Keratinocyte (primary cell): ENCODE data around the gene STEAP3. TPM values are rescaled to one million over a fixed set of nuclear protein-coding genes. Genes with fewer than 3 reads are reported as not detected.

Experiments used
- DNase-seq: peaks from one replicate; pipeline ENCODE4 v3.0.0-alpha.2; 2011; ENCODE audit warnings: low read depth, missing footprints, low spot score
- FAIRE-seq: peaks from 2 replicates; lab custom pipeline; 2011; peaks lifted over from hg19 to GRCh38; lab: Jason Lieb, UNC
- H2AFZ ChIP-seq: 2 replicates; pipeline ENCODE4 v1.6.0; 2012; ENCODE audit warnings: low read length, control low read depth, inconsistent platforms; ENCODE audit not compliant: control insufficient read depth
- H3K27ac ChIP-seq: 2 replicates; pipeline ENCODE4 v1.5.1; 2011; ENCODE audit warnings: low read length; ENCODE audit not compliant: control insufficient read depth, insufficient read depth
- H3K27me3 ChIP-seq: 3 replicates; pipeline ENCODE4 v1.6.0; 2011; ENCODE audit warnings: low read length; ENCODE audit not compliant: control insufficient read depth, insufficient read depth; ENCODE audit errors: extremely low read depth
- H3K36me3 ChIP-seq, 2 experiments: 2 replicates in 1 of 2; 3 replicates in 1 of 2; pipeline ENCODE4 v1.5.1; 2011; ENCODE audit warnings: low read length in 2 of 2, mild to moderate bottlenecking in 1 of 2; ENCODE audit not compliant: control insufficient read depth in 2 of 2, insufficient read depth in 2 of 2; ENCODE audit errors: extremely low read depth in 1 of 2
- H3K4me1 ChIP-seq: 3 replicates; pipeline ENCODE4 v1.5.1; 2011; ENCODE audit warnings: low read length; ENCODE audit not compliant: control insufficient read depth, insufficient read depth; ENCODE audit errors: extremely low read depth
- H3K4me2 ChIP-seq: 3 replicates; pipeline ENCODE4 v1.6.0; 2011; ENCODE audit warnings: low read depth, low read length; ENCODE audit not compliant: control insufficient read depth, insufficient read depth; ENCODE audit errors: extremely low read depth
- H3K4me3 ChIP-seq, 3 experiments: fragments of 200-600 bp in 1 of 3; sonication (generic) in 1 of 3; 2 replicates in 2 of 3; 3 replicates in 1 of 3; pipeline ENCODE4 v1.5.1; 2011 to 2016; ENCODE audit warnings: low read length in 3 of 3, mild to moderate bottlenecking in 3 of 3, control low read depth in 2 of 3, inconsistent platforms in 1 of 3, low read depth in 1 of 3, mixed read lengths in 1 of 3, mixed run types in 1 of 3, moderate library complexity in 1 of 3; ENCODE audit not compliant: control insufficient read depth in 2 of 3, insufficient read depth in 2 of 3; ENCODE audit errors: extremely low read depth in 1 of 3
- H3K79me2 ChIP-seq: 2 replicates; pipeline ENCODE4 v1.6.0; 2012; ENCODE audit warnings: low read length; ENCODE audit not compliant: control insufficient read depth, insufficient read depth
- H3K9ac ChIP-seq: 3 replicates; pipeline ENCODE4 v1.6.0; 2011; ENCODE audit warnings: low read length; ENCODE audit not compliant: control insufficient read depth, insufficient read depth; ENCODE audit errors: extremely low read depth
- H3K9me1 ChIP-seq: 3 replicates; pipeline ENCODE4 v1.6.0; 2011; ENCODE audit warnings: low read length; ENCODE audit not compliant: control insufficient read depth, insufficient read depth; ENCODE audit errors: extremely low read depth
- H3K9me3 ChIP-seq: 2 replicates; pipeline ENCODE4 v1.5.1; 2012; ENCODE audit warnings: low read depth, low read length; ENCODE audit not compliant: control insufficient read depth
- H4K20me1 ChIP-seq: 3 replicates; pipeline ENCODE4 v1.6.0; 2011; ENCODE audit warnings: low read length; ENCODE audit not compliant: control insufficient read depth, insufficient read depth; ENCODE audit errors: extremely low read depth
- EZH2 ChIP-seq: IDR thresholded peaks from one replicate; pipeline ENCODE4 v1.6.1; 2012; ENCODE audit warnings: inconsistent platforms, mild to moderate bottlenecking, low read length, moderate library complexity
- dilution Hi-C: fragments of 300-500 bp; cut with MboI; formaldehyde crosslinking; loops from one replicate; pipeline ENCODE4 v1.7.0; 2020; ENCODE audit warnings: low sequenced_read_pairs; ENCODE audit not compliant: extremely low pct_ligation_motif_present
- polyA plus RNA-seq, 5 experiments: library from polyadenylated mRNA; depleted of rRNA in 3 of 5; stranded (reverse) in 3 of 5; stranded (forward) in 1 of 5; unstranded in 1 of 5; fragments of >200 nt; gene quantifications; 1 replicate in 1 of 5; 2 replicates in 3 of 5; 3 replicates in 1 of 5; pipeline versions ENCODE4 v1.2.1 to v1.2.3, GENCODE V29; 2011 to 2012; ENCODE audit warnings: missing spikeins in 2 of 5, low read depth in 1 of 5, low replicate concordance in 1 of 5
- TF ChIP-seq, protein P1 (sequence below), 3 experiments: IDR thresholded peaks in 1 of 3; conservative IDR thresholded peaks in 1 of 3; optimal IDR thresholded peaks in 1 of 3; 2 replicates in 2 of 3; 3 replicates in 1 of 3; pipeline versions ENCODE3 to v1.5.1; 2011; ENCODE audit warnings: low read length in 3 of 3, mild to moderate bottlenecking in 3 of 3, moderate library complexity in 2 of 3, control low read depth in 1 of 3, inconsistent platforms in 1 of 3; ENCODE audit not compliant: insufficient read depth in 2 of 3; ENCODE audit errors: extremely low read depth in 1 of 3

Gene STEAP3
- polyA plus RNA-seq, 1 donor (not counting 4 experiments of a cell fraction or from before 2014, with no cell fraction given) = 19.9 TPM

DNA sequence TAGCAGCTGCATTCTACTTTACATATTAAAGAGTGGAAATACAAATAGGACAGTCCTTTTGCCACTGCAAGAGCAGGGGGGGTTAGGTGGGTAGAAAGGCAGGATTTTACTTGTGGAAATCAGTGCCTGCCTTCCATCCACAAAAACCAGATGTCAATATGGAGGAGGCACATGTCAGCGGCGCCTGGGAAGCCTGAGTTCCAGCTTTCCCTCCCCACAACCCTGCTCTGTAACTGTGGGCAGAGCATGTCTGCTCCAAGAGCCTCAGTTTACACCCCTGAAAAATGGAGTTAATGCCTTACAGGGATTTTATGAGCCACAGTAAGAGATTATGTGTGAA lies 32.9 kb downstream of the STEAP3 start:
- Histone ChIP-seq H3K9ac (no peak overlapping the region), H4K20me1 (no peaks in the 10 kb centered on the region), H2AFZ (no peak overlapping the region), H3K4me2 (no peak overlapping the region), H3K4me1 (peaks cover 36% of the 10 kb centered on the region), H3K36me3 (peaks cover 9 to 10% of the 10 kb centered on the region in 2 experiments), H3K27me3 (no peaks in the 10 kb centered on the region), H3K79me2 (no peaks in the 10 kb centered on the region), H3K9me3 (no peaks in the 10 kb centered on the region), H3K27ac (no peak overlapping the region), H3K9me1 (peaks cover 7% of the 10 kb centered on the region), H3K4me3 (no peak overlapping the region)
- TF ChIP-seq, protein P1, sequence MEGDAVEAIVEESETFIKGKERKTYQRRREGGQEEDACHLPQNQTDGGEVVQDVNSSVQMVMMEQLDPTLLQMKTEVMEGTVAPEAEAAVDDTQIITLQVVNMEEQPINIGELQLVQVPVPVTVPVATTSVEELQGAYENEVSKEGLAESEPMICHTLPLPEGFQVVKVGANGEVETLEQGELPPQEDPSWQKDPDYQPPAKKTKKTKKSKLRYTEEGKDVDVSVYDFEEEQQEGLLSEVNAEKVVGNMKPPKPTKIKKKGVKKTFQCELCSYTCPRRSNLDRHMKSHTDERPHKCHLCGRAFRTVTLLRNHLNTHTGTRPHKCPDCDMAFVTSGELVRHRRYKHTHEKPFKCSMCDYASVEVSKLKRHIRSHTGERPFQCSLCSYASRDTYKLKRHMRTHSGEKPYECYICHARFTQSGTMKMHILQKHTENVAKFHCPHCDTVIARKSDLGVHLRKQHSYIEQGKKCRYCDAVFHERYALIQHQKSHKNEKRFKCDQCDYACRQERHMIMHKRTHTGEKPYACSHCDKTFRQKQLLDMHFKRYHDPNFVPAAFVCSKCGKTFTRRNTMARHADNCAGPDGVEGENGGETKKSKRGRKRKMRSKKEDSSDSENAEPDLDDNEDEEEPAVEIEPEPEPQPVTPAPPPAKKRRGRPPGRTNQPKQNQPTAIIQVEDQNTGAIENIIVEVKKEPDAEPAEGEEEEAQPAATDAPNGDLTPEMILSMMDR (optimal IDR thresholded peaks at IDR 0.05 in 1 of 3, IDR thresholded peaks at IDR 0.05 in 1 of 3, conservative IDR thresholded peaks at IDR 0.05 in 1 of 3; ENCODE audit: extremely low read depth in 1 of 3, insufficient read depth in 2 of 3, low read length in 3 of 3) = no peak
- TF ChIP-seq EZH2 = no peak
- DNase-seq = no peak
- FAIRE-seq = no peak
- dilution Hi-C loops = no loop called here

DNA sequence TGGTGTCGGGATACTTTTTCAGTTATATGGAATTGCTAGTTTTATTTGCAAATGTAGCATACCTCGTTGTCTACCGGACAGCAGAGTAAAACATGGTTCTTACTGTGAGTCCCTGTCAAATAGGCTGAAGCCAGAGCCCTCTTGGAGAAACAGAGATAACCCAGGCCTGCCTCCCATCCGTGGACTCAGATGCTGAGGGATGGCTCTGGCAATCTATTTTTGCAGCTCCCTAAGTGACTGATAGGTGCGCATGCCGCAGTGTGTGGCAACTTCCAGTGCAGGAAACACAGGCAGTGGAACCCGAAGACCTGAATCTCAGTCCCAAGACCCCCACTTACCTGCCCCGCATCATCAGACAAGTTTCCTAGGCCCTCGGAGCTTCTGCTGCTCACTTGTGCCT lies 33.6 kb downstream of the STEAP3 start:
- H4K20me1 ChIP-seq = no peaks in the 10 kb centered on the region
- no peaks in the 10 kb centered on the region for H3K27me3 ChIP-seq
- FAIRE-seq (no peak), DNase-seq (no peak)
- H3K36me3 ChIP-seq = peaks cover 9 to 10% of the 10 kb centered on the region in 2 experiments
- H3K4me1 ChIP-seq = peaks cover 32% of the 10 kb centered on the region
- dilution Hi-C loops = no loop called here
- H3K27ac ChIP-seq = no peak overlapping the region
- TF ChIP-seq, protein P1 (optimal IDR thresholded peaks at IDR 0.05 in 1 of 3, IDR thresholded peaks at IDR 0.05 in 1 of 3, conservative IDR thresholded peaks at IDR 0.05 in 1 of 3; ENCODE audit: extremely low read depth in 1 of 3, insufficient read depth in 2 of 3, low read length in 3 of 3) = no peak
- no peak for TF ChIP-seq EZH2
- no peaks in the 10 kb centered on the region for H3K79me2 ChIP-seq
- H3K9me1 ChIP-seq = peaks cover 5% of the 10 kb centered on the region
- no peak overlapping the region for H3K9ac ChIP-seq
- no peak overlapping the region for H3K4me3 ChIP-seq
- no peaks in the 10 kb centered on the region for H3K9me3 ChIP-seq
- H2AFZ ChIP-seq = no peak overlapping the region
- H3K4me2 ChIP-seq = no peak overlapping the region
